GM20431 (cell line): ENCODE results near the gene TIMM17A.

Experiments used
- in situ Hi-C: fragments of 300-500 bp; cut with MseI, MboI; formaldehyde crosslinking; loops from one replicate; pipeline ENCODE4 v1.15.0; 2020; ENCODE audit warnings: low sequenced_read_pairs; ENCODE audit not compliant: unreplicated experiment

Gene TIMM17A

GRCh38 chr1:201955009-201955728, at the start of gene TIMM17A:
TIMM17A (plus strand) TSS chr1:201955503; CDS start chr1:201955527, 24 bp downstream.
- in situ Hi-C loops: no loop called here

GRCh38 chr1:201906336-201906735, 49.0 kb upstream of the TIMM17A start:
- in situ Hi-C loops: no loop called here

GRCh38 chr1:201907621-201908020, 47.7 kb upstream of the TIMM17A start:
- in situ Hi-C loops: no loop called here

GRCh38 chr1:201911826-201912571, 43.3 kb upstream of the TIMM17A start:
- in situ Hi-C loops: no loop called here

GRCh38 chr1:201912832-201913231, 42.5 kb upstream of the TIMM17A start:
- in situ Hi-C loops: no loop called here

GRCh38 chr1:201914456-201915235, 40.7 kb upstream of the TIMM17A start:
- in situ Hi-C loops: no loop called here

- in situ Hi-C loops: no loop called here
These were observed 38.6 kb upstream of the TIMM17A start for GRCh38 chr1:201916649-201917249.

GRCh38 chr1:201917362-201918033, 37.8 kb upstream of the TIMM17A start:
- in situ Hi-C loops: no loop called here

- in situ Hi-C loops: no loop called here
These were observed 37.0 kb upstream of the TIMM17A start for GRCh38 chr1:201918343-201918742.

GRCh38 chr1:201921952-201922558, 33.2 kb upstream of the TIMM17A start:
- in situ Hi-C loops: no loop called here

GRCh38 chr1:201925301-201925567, 30.1 kb upstream of the TIMM17A start:
- in situ Hi-C loops: no loop called here

- in situ Hi-C loops: no loop called here
These were observed 29.2 kb upstream of the TIMM17A start for GRCh38 chr1:201925981-201926645.

- in situ Hi-C loops: no loop called here
These were observed 27.0 kb upstream of the TIMM17A start for GRCh38 chr1:201928266-201928665.

- in situ Hi-C loops: no loop called here
These were observed 25.2 kb upstream of the TIMM17A start for GRCh38 chr1:201930137-201930536.

GRCh38 chr1:201930803-201931202, 24.5 kb upstream of the TIMM17A start:
- in situ Hi-C loops: no loop called here

GRCh38 chr1:201933840-201934430, 21.4 kb upstream of the TIMM17A start:
- in situ Hi-C loops: no loop called here

GRCh38 chr1:201937624-201938213, 17.6 kb upstream of the TIMM17A start:
- in situ Hi-C loops: no loop called here

- in situ Hi-C loops: no loop called here
These were observed 16.8 kb upstream of the TIMM17A start for GRCh38 chr1:201938440-201939035.
